H9 (cell line): Measurements from ENCODE around the gene PTPRH. TPM values are rescaled to one million over a fixed set of nuclear protein-coding genes. Genes with fewer than 3 reads are reported as not detected.

Source experiments
- DNase-seq: peaks from one replicate; pipeline ENCODE4 v3.0.0-alpha.2; 2017
- H2AFZ ChIP-seq: one replicate; pipeline ENCODE4 v1.6.1; 2013; ENCODE audit warnings: mild to moderate bottlenecking, low read length, control low read depth, moderate library complexity
- H2AK5ac ChIP-seq: 2 replicates; pipeline ENCODE4 v1.6.1; 2013; ENCODE audit warnings: low read length, control low read depth, mixed read lengths; ENCODE audit not compliant: insufficient read length
- H2BK120ac ChIP-seq: one replicate; pipeline ENCODE4 v1.6.1; 2013; ENCODE audit warnings: low read depth, mild to moderate bottlenecking, low read length, control low read depth, inconsistent platforms; ENCODE audit not compliant: poor library complexity, severe bottlenecking
- H2BK12ac ChIP-seq: 2 replicates; pipeline ENCODE4 v1.6.1; 2013; ENCODE audit warnings: low read length, control low read depth, mixed read lengths, low read depth; ENCODE audit not compliant: insufficient read length
- H2BK15ac ChIP-seq: 2 replicates; pipeline ENCODE4 v1.6.1; 2013; ENCODE audit warnings: low read depth, low read length, control low read depth
- H2BK20ac ChIP-seq: one replicate; pipeline ENCODE4 v1.6.1; 2013; ENCODE audit warnings: low read depth, mild to moderate bottlenecking, low read length, control low read depth, inconsistent platforms; ENCODE audit not compliant: poor library complexity, severe bottlenecking
- H2BK5ac ChIP-seq: 2 replicates; pipeline ENCODE4 v1.6.1; 2013; ENCODE audit warnings: low read length, control low read depth, mixed read lengths; ENCODE audit not compliant: insufficient read length
- H3K14ac ChIP-seq: 2 replicates; pipeline ENCODE4 v1.6.1; 2013; ENCODE audit warnings: low read length, control low read depth; ENCODE audit not compliant: insufficient read depth
- H3K18ac ChIP-seq: 2 replicates; pipeline ENCODE4 v1.6.1; 2013; ENCODE audit warnings: low read depth, mild to moderate bottlenecking, mixed read lengths, low read length, control low read depth; ENCODE audit not compliant: insufficient read length
- H3K23ac ChIP-seq: 2 replicates; pipeline ENCODE4 v1.6.1; 2013; ENCODE audit warnings: low read length, control low read depth, mixed read lengths, low read depth; ENCODE audit not compliant: insufficient read length
- H3K23me2 ChIP-seq: 2 replicates; pipeline ENCODE4 v1.6.1; 2013; ENCODE audit warnings: low read depth, mild to moderate bottlenecking, mixed read lengths, low read length, control low read depth; ENCODE audit not compliant: insufficient read length, poor library complexity, severe bottlenecking
- H3K27ac ChIP-seq: 2 replicates; pipeline ENCODE4 v1.5.1; 2013; ENCODE audit warnings: low read length, control low read depth, mixed read lengths, low read depth; ENCODE audit not compliant: insufficient read length
- H3K27me3 ChIP-seq: 2 replicates; pipeline ENCODE4 v1.6.1; 2013; ENCODE audit warnings: low read length, control low read depth, inconsistent platforms; ENCODE audit not compliant: insufficient read depth
- H3K4ac ChIP-seq: 2 replicates; pipeline ENCODE4 v1.6.1; 2013; ENCODE audit warnings: low read depth, mild to moderate bottlenecking, control low read depth, inconsistent platforms, low read length, moderate library complexity
- H3K4me1 ChIP-seq: 2 replicates; pipeline ENCODE4 v1.6.1; 2013; ENCODE audit warnings: low read length, control low read depth, inconsistent platforms; ENCODE audit not compliant: insufficient read depth
- H3K4me2 ChIP-seq: 2 replicates; pipeline ENCODE4 v1.6.1; 2013; ENCODE audit warnings: low read length, control low read depth, mixed read lengths; ENCODE audit not compliant: insufficient read length, insufficient read depth
- H3K56ac ChIP-seq: 2 replicates; pipeline ENCODE4 v1.6.1; 2013; ENCODE audit warnings: low read depth, mild to moderate bottlenecking, mixed read lengths, low read length, control low read depth; ENCODE audit not compliant: insufficient read length
- H3K79me1 ChIP-seq: 2 replicates; pipeline ENCODE4 v1.6.1; 2013; ENCODE audit warnings: low read depth, mild to moderate bottlenecking, moderate library complexity, low read length, control low read depth, inconsistent platforms; ENCODE audit not compliant: insufficient read depth, poor library complexity, severe bottlenecking
- H3K79me2 ChIP-seq: 2 replicates; pipeline ENCODE4 v1.6.1; 2013; ENCODE audit warnings: low read length, control low read depth, inconsistent platforms; ENCODE audit not compliant: insufficient read depth
- H3K9ac ChIP-seq: 2 replicates; pipeline ENCODE4 v1.6.1; 2013; ENCODE audit warnings: low read length, control low read depth, mixed read lengths; ENCODE audit not compliant: insufficient read length; ENCODE audit errors: extremely low read depth
- H3K9me3 ChIP-seq: one replicate; pipeline ENCODE4 v1.6.1; 2013; ENCODE audit warnings: low read depth, low read length, inconsistent platforms; ENCODE audit not compliant: control insufficient read depth
- H3T11ph ChIP-seq: one replicate; pipeline ENCODE4 v1.6.1; 2013; ENCODE audit warnings: mild to moderate bottlenecking, low read length, control low read depth, inconsistent platforms
- H4K20me1 ChIP-seq: one replicate; pipeline ENCODE4 v1.6.1; 2013; ENCODE audit not compliant: control insufficient read depth, insufficient read length, insufficient read depth
- H4K5ac ChIP-seq: 2 replicates; pipeline ENCODE4 v1.6.1; 2013; ENCODE audit warnings: low read depth, mild to moderate bottlenecking, mixed read lengths, low read length, control low read depth; ENCODE audit not compliant: insufficient read length
- H4K8ac ChIP-seq: replicated peaks from 2 replicates; pipeline ENCODE4 v1.6.1; 2013; ENCODE audit warnings: low read length, control low read depth, mixed read lengths, low read depth; ENCODE audit not compliant: insufficient read length
- H4K91ac ChIP-seq: 2 replicates; pipeline ENCODE4 v1.6.1; 2013; ENCODE audit warnings: low read depth, mild to moderate bottlenecking, moderate library complexity, mixed read lengths, low read length, control low read depth; ENCODE audit not compliant: insufficient read length
- H3K27ac Mint-ChIP-seq, 3 experiments: 2 replicates in 2 of 3; 3 replicates in 1 of 3; pipeline ENCODE4 v1.8.0; 2020 to 2021; ENCODE audit warnings: mixed read lengths in 3 of 3, mild to moderate bottlenecking in 1 of 3, moderate library complexity in 1 of 3
- H3K27me3 Mint-ChIP-seq: 2 replicates; pipeline ENCODE4 v1.8.0; 2021; ENCODE audit warnings: low read depth, mild to moderate bottlenecking, moderate library complexity, mixed read lengths
- H3K36me3 Mint-ChIP-seq, 3 experiments: 2 replicates in 2 of 3; 3 replicates in 1 of 3; pipeline ENCODE4 v1.8.0; 2020 to 2021; ENCODE audit warnings: low read depth in 3 of 3, mixed read lengths in 3 of 3; ENCODE audit not compliant: insufficient read depth in 1 of 3
- H3K4me1 Mint-ChIP-seq, 2 experiments: 2 replicates each; pipeline ENCODE4 v1.8.0; 2020; ENCODE audit warnings: mixed read lengths in 2 of 2
- H3K4me3 Mint-ChIP-seq, 2 experiments: 2 replicates in 1 of 2; 3 replicates in 1 of 2; pipeline ENCODE4 v1.8.0; 2020 to 2021; ENCODE audit warnings: mild to moderate bottlenecking in 2 of 2, mixed read lengths in 2 of 2, moderate library complexity in 1 of 2
- H3K9me3 Mint-ChIP-seq, 2 experiments: 2 replicates in 1 of 2; 3 replicates in 1 of 2; pipeline ENCODE4 v1.8.0; 2020; ENCODE audit warnings: mild to moderate bottlenecking in 2 of 2, mixed read lengths in 2 of 2, moderate library complexity in 1 of 2
- WGBS: extraction: QIAGEN DNeasy Blood & Tissue Kit; methylation state at CpG from one replicate; pipeline ENCODE4 v1.1.7; 2013; ENCODE audit warnings: missing lambda C conversion rate, low lambda C conversion rate, mixed read lengths; ENCODE audit not compliant: insufficient read length; ENCODE audit errors: extremely low coverage; 5-methylcytosine and 5-hydroxymethylcytosine counted together
- total RNA-seq: library from RNA; stranded (reverse); gene quantifications from 2 replicates; pipeline ENCODE4 v1.2.1, GENCODE V29; 2021
- TF ChIP-seq, protein P1 (sequence below): fragments of 200-600 bp; sonication (generic); conservative IDR thresholded peaks from 3 replicates; pipeline ENCODE4 v1.8.0; 2021; ENCODE audit warnings: antibody characterized with exemption, mild to moderate bottlenecking

PTPRH gene
- total RNA-seq, 1 experiment from 2014 or later, result 0.24 TPM

GRCh38 chr19:55251341-55252081 lies 42.2 kb upstream of the PTPRH start:
- Histone ChIP-seq H3K4me2 (no peak overlapping the region), H4K8ac (no peak overlapping the region), H2AFZ (no peak overlapping the region), H2BK20ac (no peak overlapping the region), H3K18ac (no peak overlapping the region), H4K20me1 (peaks cover 3% of the 10 kb centered on the region), H2BK15ac (no peak overlapping the region), H3K56ac (no peak overlapping the region), H3T11ph (no peak overlapping the region), H3K23ac (no peak overlapping the region), H3K27me3 (no peaks in the 10 kb centered on the region), H4K5ac (no peak overlapping the region), H3K23me2 (no peaks in the 10 kb centered on the region), H3K79me2 (peaks cover 41% of the 10 kb centered on the region; the same call in 1 of the 2 replicates), H3K4me1 (peaks cover 8% of the 10 kb centered on the region; the same call in 1 of the 2 replicates), H3K14ac (no peak overlapping the region), H2AK5ac (no peak overlapping the region), H2BK12ac (no peak overlapping the region), H2BK5ac (no peak overlapping the region), H3K9me3 (no peaks in the 10 kb centered on the region), H3K79me1 (peaks cover 8% of the 10 kb centered on the region), H4K91ac (no peak overlapping the region), H3K4ac (no peak overlapping the region), H3K27ac (no peak overlapping the region), H3K9ac (no peak overlapping the region), H2BK120ac (no peak overlapping the region)
- Mint-ChIP-seq H3K4me3 (no peak overlapping the region), H3K27me3 (no peaks in the 10 kb centered on the region; the same call in 1 of the 2 replicates), H3K27ac (peak overlapping the region; percentile 27 to 88 (median 52); a peak in 5 of 7 replicates), H3K4me1 (peaks cover 27 to 35% of the 10 kb centered on the region in 2 experiments), H3K36me3 (peaks cover 0 to 11% (median 7%) of the 10 kb centered on the region in 3 experiments; a peak in 6 of 7 replicates), H3K9me3 (no peaks in the 10 kb centered on the region)
- TF ChIP-seq, protein P1, sequence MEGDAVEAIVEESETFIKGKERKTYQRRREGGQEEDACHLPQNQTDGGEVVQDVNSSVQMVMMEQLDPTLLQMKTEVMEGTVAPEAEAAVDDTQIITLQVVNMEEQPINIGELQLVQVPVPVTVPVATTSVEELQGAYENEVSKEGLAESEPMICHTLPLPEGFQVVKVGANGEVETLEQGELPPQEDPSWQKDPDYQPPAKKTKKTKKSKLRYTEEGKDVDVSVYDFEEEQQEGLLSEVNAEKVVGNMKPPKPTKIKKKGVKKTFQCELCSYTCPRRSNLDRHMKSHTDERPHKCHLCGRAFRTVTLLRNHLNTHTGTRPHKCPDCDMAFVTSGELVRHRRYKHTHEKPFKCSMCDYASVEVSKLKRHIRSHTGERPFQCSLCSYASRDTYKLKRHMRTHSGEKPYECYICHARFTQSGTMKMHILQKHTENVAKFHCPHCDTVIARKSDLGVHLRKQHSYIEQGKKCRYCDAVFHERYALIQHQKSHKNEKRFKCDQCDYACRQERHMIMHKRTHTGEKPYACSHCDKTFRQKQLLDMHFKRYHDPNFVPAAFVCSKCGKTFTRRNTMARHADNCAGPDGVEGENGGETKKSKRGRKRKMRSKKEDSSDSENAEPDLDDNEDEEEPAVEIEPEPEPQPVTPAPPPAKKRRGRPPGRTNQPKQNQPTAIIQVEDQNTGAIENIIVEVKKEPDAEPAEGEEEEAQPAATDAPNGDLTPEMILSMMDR, result no peak
- WGBS, result no CpG with 5 or more reads among the region's 19 CpGs
- no peak for DNase-seq
